GM18511 (cell line): ENCODE results near the gene DCAF10.
"Not testable (repeated sequence)": the region's sequence is repeated elsewhere in the genome, so short reads cannot be mapped to it uniquely, and the experiment has no call there.

Experiments
- ATAC-seq: cut with Tn5 transposase; IDR thresholded peaks from one replicate; pipeline ENCODE4 v1.9.1; 2021; ENCODE audit warnings: mild to moderate bottlenecking, moderate library complexity; ENCODE audit not compliant: unreplicated experiment

DCAF10 gene, protein sequence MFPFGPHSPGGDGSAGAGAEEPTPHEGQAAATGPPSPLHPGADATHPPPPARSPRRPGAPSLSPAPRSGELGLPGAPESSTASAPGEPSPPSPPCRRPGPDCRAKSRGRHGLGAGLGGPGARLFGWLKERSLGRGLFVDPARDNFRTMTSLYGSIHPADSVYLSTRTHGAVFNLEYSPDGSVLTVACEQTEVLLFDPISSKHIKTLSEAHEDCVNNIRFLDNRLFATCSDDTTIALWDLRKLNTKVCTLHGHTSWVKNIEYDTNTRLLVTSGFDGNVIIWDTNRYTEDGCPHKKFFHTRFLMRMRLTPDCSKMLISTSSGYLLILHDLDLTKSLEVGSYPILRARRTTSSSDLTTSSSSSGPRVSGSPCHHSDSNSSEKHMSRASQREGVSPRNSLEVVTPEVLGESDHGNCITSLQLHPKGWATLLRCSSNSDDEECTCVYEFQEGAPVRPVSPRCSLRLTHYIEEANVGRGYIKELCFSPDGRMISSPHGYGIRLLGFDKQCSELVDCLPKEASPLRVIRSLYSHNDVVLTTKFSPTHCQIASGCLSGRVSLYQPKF

DNA sequence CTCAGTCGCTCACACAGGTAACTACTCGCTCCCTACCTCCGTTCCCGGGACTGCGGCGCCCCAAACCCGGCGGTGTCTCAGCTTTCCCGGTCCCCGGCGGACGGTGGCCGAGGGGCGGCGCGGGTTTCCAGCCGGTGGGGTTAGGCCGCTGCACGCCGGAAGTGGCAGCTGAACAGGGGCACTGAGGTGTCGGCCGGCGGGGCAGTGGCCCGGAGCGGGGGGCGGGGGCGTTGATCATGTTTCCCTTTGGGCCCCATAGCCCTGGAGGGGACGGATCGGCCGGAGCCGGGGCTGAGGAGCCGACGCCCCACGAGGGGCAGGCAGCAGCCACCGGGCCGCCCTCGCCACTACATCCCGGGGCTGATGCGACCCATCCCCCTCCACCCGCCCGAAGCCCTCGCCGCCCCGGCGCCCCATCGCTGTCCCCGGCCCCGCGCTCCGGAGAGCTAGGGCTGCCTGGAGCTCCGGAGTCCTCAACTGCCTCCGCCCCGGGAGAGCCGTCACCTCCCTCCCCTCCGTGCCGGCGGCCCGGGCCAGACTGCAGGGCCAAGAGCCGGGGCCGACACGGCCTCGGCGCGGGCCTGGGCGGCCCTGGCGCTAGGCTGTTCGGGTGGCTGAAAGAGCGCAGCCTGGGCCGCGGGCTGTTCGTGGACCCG, at the start of gene DCAF10:
DCAF10 (plus strand) TSS at position 167 of the 656 bp plus-strand sequence; CDS start at position 237, 70 bp downstream.
- peak; percentile 85 for ATAC-seq

DNA sequence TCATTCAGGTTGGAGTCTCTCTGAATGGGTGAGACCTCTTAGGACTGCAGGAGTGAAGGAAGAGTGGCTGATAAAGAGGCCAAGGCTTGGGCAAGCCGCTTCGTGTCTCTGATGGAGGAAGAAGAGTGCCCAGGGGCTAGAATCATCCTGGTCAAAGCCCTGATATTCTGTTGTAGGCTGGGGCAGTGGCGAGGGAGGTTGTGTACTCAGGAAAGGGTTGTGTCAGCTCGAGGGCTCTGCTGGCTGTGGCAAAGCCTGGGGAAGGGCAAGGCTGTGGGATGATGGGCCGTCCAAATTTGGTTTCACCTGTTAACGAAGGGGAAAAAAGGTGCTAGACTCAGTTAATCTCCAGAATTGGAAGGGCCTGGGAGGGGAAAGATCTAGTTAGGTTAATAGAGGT, 49.4 kb upstream of the DCAF10 start:
- ATAC-seq = no peak

DNA sequence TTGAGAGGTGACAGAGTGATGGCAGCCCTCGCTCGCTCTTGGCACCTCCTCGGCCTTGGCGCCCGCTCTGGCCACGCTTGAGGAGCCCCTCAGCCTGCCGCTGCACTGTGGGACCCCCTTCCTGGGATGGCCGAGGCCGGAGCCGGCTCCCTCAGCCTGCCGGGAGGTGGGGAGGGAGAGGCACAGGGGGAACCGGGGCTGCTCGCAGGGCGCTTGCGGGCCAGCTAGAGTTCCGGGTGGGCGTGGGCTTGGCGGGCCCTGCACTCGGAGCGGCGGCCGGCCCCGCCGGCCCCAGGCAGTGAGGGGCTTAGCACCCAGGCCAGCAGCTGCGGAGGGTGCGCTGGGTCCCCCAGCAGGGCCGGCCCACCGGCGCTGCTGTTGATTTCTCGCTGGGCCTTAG, 48.9 kb upstream of the DCAF10 start:
- ATAC-seq = not testable (repeated sequence)

DNA sequence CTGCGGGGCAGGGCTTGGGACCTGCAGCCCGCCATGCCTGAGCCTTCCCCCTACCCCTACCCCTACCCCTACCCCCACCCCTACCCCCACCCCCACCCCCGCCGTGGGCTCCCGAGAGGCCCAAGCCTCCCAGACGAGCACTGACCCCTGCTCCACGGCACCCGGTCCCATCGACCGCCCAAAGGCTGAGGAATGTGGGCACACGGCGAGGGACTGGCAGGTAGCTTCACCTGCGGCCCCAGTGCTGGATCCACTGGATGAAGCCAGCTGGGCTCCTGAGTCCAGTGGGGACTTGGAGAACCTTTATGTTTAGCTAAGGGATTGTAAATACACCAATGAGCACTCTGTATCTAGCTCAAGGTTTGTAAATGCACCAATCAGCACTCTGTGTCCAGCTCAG, 48.5 kb upstream of the DCAF10 start:
- not testable (repeated sequence) for ATAC-seq

DNA sequence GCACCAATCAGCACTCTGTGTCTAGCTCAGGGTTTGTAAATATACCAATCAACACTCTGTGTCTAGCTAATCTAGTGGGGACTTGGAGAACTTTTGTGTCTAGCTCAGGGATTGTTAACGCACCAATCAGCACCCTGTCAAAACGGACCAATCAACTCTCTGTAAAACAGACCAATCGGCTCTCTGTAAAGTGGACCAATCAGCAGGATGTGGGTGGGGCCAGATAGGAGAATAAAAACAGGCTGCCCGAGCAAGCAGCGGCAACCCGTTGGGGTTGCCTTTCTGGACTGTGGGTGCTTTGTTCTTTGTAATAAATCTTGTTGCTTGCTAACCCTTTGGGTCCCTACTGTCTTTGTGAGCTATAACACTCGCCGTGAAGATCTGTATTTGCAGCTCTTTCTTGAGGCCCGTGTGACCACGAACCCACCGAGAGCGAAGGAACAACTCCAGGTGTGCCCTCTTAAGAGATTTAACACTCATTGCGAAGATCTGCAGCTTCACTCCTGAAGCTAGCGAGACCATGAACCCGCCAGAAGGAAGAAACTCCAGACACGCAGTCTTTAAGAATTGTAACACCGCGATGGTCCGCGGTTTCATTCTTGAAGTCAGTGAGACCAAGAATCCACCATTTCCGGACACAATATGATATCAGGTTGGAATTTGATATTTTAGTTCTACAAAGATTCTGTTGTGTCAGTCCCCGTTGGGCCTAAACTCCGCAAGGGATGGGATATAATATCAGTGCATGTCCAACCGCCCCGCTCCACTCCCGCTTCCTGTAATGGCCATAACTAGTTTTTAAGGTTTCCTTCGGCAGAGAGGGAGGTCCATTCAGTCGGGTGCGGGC, 47.7 kb upstream of the DCAF10 start:
- ATAC-seq = no peak

DNA sequence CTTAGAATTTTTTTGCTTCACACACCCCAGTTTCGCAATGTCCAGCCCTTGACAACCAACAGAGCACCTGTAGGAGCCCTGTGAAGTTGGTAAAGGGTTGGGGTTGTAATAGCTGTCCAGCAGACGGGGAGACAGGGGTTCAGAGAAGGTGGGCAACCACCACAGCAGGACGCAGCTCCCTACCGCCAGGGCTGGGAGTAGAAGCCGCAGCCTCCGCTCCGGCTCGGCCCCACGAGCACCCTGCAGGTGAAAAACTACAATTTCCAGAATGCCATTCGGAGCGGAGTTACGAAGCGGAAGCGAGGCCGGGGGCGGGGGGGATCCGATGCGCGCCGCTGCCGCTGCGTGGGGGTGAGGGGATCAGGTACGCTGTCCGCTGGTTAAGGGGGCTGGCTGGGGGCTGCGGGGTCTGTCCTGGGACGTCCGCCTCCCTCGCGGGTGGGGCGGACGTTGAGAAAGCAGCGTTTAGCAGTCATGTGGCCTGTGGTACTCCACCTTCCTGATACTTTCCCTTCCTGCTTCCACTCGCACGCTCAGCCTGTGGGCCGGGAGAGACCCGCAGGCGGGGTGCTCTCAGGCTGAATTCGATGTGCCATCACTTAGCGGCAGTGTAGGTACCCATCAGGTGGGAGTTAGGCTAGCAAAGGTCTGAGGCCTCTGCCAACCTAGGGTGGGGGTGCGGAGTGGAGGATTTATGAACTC, 47.0 kb upstream of the DCAF10 start, which contains the start of gene TRMT10B:
TRMT10B (plus strand) TSS at position 317 of the 702 bp plus-strand sequence. CDS start 8,127 bp downstream, outside the sequence.
- peak; percentile 93 for ATAC-seq

DNA sequence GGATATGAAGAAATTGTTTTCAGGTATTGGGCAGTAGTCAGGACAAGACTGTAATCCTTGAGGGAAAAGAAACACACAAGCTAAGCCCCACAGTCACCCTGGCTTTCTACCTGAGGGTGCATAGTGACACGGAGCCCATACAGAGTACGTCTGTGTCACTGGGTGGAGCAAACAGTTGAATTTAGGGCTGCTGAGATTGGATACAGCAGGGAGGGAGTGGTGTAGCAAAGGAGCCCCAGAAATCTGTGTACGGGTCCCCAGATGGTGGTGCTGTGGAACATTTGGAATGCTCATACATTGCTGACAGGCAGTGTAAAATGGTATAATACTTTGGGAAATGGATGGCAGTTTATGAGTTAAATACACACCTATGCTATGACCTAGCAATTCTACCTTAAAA, 41.9 kb upstream of the DCAF10 start:
- ATAC-seq = no peak

DNA sequence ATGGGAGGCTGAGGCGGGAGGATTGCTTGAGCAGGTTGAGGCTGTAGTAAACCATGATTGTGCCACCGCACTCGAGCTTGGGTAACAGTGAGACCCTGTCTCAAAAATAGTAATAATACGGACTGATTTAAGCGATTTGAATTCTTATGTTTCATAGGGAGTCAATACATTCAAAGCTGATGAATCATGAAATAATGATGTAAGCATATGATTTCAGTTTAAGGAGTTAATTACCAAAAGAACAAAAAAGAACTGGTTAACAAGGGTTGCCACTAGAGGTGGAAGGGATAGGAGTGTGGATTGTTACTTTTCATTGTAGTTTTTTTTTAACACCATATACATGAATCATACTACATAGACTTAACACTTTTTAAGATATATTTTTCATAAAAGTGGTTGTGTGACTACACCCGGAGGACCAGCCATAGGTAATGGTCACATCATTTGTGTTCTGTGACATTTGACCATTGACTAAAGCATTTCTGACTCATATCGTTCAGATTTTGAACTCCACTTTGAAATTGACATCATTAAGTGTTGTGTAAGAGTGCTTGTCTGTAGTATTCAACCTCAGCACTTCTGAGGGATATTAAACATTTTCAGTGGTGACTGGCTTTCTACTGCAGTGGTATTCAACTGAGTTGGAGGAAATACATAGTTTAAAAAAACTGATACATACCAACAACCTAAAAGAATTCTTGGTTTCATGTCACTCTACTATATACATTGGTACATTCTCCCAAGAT, 40.0 kb upstream of the DCAF10 start:
- no peak for ATAC-seq

DNA sequence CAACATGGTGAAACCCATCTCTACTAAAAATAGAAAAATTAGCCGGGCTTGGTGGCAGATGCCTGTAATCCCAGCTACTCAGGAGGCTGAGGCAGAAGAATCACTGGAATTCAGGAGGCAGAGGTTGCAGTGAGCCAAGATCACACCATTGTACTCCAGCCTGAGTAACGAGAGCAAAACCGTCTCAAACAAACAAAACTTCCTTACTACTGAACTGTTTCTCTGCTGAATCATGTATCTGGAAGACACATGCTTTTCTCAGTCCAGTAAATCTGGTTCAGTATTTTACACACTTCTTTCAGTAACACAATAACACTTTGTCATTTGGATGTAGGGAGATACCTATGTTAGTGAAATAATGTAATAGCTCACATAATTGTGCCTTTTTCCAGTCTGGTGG, 39.1 kb upstream of the DCAF10 start:
- ATAC-seq = no peak

DNA sequence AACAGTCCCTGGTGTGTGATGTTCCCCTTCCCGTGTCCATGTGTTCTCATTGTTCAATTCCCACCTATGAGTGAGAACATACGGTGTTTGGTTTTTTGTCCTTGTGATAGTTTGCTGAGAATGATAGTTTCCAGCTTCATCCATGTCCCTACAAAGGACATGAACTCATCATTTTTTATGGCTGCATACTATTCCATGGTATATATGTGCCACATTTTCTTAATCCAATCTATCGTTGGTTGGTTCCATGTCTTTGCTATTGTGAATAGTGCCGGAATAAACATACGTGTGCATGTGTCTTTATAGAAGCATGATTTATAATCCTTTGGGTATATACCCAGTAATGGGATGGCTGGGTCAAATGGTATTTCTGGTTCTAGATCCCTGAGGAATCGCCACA, 35.3 kb upstream of the DCAF10 start:
- ATAC-seq = not testable (repeated sequence)

DNA sequence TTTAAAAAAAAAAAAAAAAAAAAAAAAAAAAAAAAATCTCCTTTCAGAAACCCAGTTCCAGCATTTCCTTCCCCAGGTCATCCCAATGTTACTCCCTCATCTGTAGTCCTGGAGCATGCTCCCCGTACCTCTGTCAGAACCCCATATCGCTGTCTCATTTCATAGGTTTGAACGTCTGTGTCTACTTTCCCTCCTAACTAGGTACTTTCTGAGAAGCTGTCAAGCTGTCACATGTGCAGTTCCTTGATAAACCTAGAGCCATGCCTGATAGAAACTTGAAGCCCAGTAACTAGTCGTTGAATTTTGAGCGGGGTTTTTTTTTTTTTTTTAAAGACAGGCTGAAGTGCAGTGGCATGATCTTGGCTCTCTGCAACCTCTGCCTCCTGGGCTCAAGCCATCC, 31.3 kb upstream of the DCAF10 start:
- no peak for ATAC-seq

DNA sequence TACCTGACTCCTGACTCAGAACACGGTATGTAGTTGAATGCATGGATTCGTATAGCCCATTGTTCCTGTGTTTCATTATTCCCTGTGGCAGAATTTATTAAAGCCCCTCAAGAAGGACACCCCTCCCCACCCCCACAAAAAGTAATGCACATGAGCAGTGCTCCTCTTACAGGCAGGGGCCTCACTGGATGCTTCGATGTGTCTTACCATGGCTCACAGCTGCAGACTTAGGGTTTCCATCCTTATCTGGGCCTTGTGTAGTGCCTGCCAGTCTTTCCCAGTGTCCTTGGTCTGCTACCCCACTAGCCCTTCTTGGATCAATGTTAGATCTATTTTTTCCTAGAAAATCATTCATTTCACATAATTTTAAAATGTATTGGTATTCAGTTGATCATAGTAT, 30.6 kb upstream of the DCAF10 start:
- no peak for ATAC-seq

DNA sequence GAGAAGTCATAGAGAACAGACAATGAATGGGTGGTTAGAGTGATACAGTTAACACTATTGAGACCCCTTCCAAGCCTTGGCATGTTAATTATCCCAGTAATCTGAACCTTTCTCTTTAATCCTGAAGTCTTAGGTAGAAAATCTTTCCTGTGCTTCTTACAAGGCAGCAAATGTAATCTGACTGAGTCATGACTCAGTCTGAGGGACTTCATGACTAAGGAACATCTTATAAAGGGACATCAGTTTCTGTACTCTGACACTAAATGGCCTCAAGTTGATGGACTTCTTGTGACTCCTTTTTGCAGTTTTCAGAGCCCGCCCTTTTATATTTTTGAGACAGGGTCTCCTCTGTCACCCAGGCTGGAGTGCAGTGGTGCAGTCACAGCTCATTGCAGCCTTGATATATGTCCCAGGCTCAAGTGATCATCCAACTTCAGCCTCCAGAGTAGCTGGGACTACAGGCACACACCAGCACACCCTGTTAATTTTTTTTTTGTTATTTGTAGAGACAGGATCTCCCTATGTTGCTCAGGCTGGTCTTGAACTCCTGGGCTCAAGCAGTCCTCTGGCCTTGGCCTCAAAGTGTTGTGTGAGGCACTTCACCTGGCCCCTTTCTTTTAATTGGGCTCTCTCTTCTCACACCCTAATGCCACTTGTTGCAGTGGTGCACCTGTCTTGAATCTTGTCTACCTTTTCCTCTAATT, 25.2 kb upstream of the DCAF10 start:
- ATAC-seq = no peak

DNA sequence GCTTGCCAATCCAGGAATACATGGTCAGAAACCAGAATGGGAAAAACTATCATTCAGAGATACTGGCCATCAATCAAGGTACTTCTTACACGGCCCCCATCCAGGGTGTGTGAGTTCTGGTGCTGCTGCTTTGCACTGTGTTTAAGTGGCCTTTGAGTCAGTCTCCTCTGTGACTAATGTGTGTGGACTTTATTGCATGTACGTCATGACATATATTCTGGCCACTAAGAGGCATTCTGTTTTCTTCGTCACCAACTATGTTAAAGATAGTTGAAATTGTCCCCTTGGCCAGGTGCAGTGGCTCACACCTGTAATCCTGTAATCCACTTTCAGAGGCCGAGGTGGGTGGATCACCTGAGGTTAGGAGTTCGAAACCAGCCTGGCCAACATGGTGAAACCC, 24.3 kb upstream of the DCAF10 start:
- ATAC-seq = no peak

DNA sequence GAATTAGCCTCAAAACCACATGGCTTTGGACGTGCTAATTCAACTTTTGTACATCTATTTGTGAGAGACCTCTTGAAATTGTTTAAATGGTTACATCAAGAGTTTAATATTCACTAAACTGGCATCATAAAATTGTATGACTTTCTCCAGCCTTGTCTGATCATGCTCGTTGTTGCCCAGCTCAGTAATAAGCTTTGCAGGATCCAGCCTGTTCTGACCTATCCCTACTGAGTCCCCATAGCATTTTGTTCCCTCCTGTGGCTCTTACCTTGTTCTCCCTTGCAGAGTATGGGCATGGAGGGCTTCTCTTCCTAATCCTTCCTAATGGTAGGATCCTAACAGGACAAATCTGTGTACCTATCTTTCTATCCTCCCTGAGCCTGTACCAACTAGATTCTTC, 22.1 kb upstream of the DCAF10 start:
- ATAC-seq = no peak

DNA sequence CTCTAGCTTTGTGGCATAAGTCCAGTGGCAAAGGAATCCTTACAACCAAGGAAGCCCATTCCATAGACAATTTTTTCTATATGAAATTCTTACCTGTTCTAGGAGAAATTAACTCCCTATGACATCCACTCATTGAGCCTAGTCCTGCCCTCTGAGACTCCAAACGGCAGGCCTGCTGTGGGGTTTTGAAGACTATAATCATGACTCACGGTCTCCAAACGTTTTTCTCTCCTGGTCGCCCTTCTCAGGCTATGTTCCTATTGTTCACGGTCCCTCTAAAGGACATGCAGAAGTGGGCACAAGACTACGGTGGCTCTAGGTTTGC, 16.3 kb upstream of the DCAF10 start:
- ATAC-seq = no peak

DNA sequence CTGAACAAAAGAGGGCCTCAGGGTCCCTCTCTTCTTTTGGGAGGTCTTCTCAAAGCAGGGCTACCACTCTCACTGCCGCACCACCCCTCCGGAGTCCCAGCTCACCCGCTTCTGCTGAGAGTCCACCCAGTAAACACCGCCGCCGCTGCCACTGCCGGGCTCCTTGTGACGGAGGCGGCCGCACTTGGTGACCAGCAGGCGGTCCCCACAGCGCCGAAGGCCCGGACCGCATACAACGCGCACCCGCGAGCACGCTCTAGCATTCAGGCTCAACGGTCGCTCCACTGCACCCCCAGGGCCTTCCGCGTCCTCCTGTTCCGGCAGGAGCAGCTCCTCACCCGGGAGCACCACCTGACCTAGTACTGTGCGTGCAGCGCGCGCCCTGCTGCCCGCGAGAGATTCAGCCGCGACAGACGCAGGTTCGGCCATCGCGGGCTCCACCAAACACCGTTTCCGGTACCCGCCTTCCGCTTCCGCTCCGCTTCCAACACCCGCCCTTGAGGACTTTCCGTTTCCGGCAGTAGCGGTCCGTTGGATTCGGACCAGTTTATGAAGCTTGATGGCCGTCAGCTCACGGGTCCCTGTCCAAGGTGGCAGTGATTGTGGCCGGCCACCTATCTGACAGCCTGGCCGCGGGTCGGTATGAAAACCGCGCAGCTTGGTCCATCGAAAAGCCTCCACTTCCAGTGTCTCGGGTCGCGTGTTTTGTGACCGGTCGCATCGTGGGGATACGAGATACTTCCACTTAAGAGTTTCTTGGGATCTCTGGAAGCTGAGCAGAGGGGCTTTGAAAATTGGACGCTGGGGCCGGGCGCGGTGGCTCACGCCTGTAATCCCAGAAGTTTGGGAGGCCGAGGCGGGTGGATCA, 15.7 kb upstream of the DCAF10 start, which contains the start of gene EXOSC3:
EXOSC3 (minus strand) TSS at position 449 of the 868 bp plus-strand sequence; CDS start at position 429, 20 bp downstream.
- peak; percentile 95 for ATAC-seq

DNA sequence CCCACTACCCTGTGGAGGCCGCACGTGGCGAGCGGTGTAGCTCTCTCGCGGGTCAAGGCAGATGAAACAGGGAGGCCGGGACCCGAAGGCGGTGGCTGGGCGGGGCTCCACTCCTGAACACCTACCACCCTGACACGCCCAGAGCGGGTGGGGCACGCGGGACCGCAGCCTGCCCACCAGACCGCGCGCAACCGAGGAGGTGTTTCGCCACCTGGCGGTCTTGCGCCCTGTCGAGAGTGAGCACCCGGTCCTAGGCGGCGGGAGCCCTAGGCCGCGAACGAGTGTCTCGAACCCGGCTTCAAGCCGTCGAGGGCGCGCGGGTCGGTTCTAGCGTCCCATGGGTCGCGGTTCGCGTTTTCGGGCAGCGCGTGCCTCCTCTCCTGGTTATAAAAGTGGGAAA, 13.5 kb upstream of the DCAF10 start:
- no peak for ATAC-seq
